GM11168 (cell line): ENCODE measurements around the gene HERC3.
"Not testable (repeated sequence)": the region's sequence is repeated elsewhere in the genome, so short reads cannot be mapped to it uniquely, and the experiment has no call there.

Experiments used
- in situ Hi-C: fragments of 300-500 bp; cut with MboI; formaldehyde crosslinking; loops from one replicate; pipeline ENCODE4 v1.12.0; 2022; ENCODE audit warnings: low sequenced_read_pairs; ENCODE audit not compliant: unreplicated experiment

HERC3 gene

GRCh38 chr4:88605736-88606135, 13.5 kb downstream of the HERC3 start:
- in situ Hi-C loops: no loop called here

GRCh38 chr4:88606832-88607231, 14.6 kb downstream of the HERC3 start:
- in situ Hi-C loops: no loop called here

GRCh38 chr4:88609387-88609786, 17.1 kb downstream of the HERC3 start:
- in situ Hi-C loops: no loop called here

GRCh38 chr4:88609794-88610193, 17.5 kb downstream of the HERC3 start:
- in situ Hi-C loops: not testable (repeated sequence)

GRCh38 chr4:88610771-88611170, 18.5 kb downstream of the HERC3 start:
- in situ Hi-C loops: no loop called here

- in situ Hi-C loops: no loop called here
Observed at GRCh38 chr4:88613417-88613875, 21.2 kb downstream of the HERC3 start.

GRCh38 chr4:88614058-88614457, 21.8 kb downstream of the HERC3 start:
- in situ Hi-C loops: no loop called here

GRCh38 chr4:88616275-88617150, 24.2 kb downstream of the HERC3 start:
- in situ Hi-C loops: no loop called here

- in situ Hi-C loops: no loop called here
Observed at GRCh38 chr4:88618782-88619485, 26.7 kb downstream of the HERC3 start.

GRCh38 chr4:88619971-88620370, 27.7 kb downstream of the HERC3 start:
- in situ Hi-C loops: no loop called here

GRCh38 chr4:88621763-88622327, 29.6 kb downstream of the HERC3 start:
- in situ Hi-C loops: no loop called here

- in situ Hi-C loops: no loop called here
Observed at GRCh38 chr4:88623097-88623496, 30.8 kb downstream of the HERC3 start.

- in situ Hi-C loops: no loop called here
Observed at GRCh38 chr4:88628746-88629145, 36.5 kb downstream of the HERC3 start.

GRCh38 chr4:88629826-88630225, 37.5 kb downstream of the HERC3 start:
- in situ Hi-C loops: no loop called here

GRCh38 chr4:88630756-88631155, 38.5 kb downstream of the HERC3 start:
- in situ Hi-C loops: no loop called here

GRCh38 chr4:88643932-88644331, 51.7 kb downstream of the HERC3 start:
- in situ Hi-C loops: no loop called here

GRCh38 chr4:88645994-88646393, 53.7 kb downstream of the HERC3 start:
- in situ Hi-C loops: no loop called here

- in situ Hi-C loops: no loop called here
Observed at GRCh38 chr4:88646528-88647280, 54.4 kb downstream of the HERC3 start.

- in situ Hi-C loops: loop anchor here (10.0 kb wide), 1 partner anchor 115 kb away; no protein-coding TSS in a partner anchor
Observed at GRCh38 chr4:88649716-88650115, 57.4 kb downstream of the HERC3 start.

GRCh38 chr4:88653371-88653946, 61.2 kb downstream of the HERC3 start:
- in situ Hi-C loops: loop anchor here (10.0 kb wide), 1 partner anchor 119 kb away; no protein-coding TSS in a partner anchor
